ENCODE data around the gene PXDN. TPM values are rescaled to one million over a fixed set of nuclear protein-coding genes. Genes with fewer than 3 reads are reported as not detected.
"Not testable (repeated sequence)": the region's sequence is repeated elsewhere in the genome, so short reads cannot be mapped to it uniquely, and the experiment has no call there.

Gene PXDN
- total RNA-seq, 1 donor from 2014 or later: 150 TPM

DNA sequence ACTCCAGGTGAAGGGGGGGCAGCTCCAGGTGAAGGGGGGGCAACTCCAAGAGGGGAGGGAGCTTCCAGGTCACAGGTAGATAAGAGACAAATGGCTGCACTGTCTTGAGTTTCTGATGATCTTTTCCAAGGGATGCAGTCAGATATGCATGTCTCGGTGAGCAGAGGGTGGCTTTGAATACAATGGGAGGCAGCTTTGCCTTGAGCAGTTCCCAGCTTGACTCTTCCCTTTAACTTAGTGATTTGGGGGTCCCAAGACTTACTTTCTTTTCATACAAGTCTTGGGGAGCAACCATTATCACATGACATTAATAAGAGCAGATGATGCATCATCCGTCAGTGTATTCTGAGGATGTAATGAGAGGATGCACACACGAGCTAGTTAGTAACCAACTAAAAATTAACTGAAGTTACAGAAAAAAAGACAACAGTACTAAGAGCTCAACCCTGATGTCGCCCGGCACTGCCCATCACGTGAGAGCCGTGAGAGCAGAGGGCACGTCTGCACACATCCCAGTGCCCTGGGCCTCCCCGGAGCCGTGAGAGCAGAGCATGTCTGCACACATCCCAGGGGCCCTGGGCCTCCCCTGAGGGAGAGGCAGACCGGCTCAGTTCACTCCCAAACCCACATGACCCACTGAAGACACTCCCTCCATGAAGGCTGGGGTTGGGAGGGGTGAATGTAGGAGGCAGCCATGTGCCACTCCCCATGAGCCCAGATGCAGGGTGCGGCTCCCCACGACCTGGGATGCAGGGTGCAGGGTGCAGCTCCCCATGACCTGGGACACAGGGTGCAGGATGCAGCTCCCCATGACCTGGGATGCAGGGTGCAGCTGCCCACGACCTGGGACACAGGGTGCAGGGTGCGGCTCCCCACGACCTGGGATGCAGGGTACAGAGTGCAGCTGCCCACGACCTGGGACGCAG lies 39.4 kb downstream of the PXDN start:
- H3K27ac Mint-ChIP-seq: no peak overlapping the region
- no peaks in the 10 kb centered on the region for H3K9me3 Mint-ChIP-seq
- no peak for DNase-seq (ENCODE audit: extremely low spot score, unreplicated experiment)
- TF ChIP-seq, protein P1, sequence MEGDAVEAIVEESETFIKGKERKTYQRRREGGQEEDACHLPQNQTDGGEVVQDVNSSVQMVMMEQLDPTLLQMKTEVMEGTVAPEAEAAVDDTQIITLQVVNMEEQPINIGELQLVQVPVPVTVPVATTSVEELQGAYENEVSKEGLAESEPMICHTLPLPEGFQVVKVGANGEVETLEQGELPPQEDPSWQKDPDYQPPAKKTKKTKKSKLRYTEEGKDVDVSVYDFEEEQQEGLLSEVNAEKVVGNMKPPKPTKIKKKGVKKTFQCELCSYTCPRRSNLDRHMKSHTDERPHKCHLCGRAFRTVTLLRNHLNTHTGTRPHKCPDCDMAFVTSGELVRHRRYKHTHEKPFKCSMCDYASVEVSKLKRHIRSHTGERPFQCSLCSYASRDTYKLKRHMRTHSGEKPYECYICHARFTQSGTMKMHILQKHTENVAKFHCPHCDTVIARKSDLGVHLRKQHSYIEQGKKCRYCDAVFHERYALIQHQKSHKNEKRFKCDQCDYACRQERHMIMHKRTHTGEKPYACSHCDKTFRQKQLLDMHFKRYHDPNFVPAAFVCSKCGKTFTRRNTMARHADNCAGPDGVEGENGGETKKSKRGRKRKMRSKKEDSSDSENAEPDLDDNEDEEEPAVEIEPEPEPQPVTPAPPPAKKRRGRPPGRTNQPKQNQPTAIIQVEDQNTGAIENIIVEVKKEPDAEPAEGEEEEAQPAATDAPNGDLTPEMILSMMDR (conservative IDR thresholded peaks at IDR 0.05): no peak
- H3K36me3 Mint-ChIP-seq: peaks cover 4% of the 10 kb centered on the region
- H3K27me3 Mint-ChIP-seq: no peaks in the 10 kb centered on the region
- H3K4me3 Mint-ChIP-seq: peak overlapping the region; percentile 29
- H3K4me1 Mint-ChIP-seq (ENCODE audit: unreplicated experiment): peaks cover 41% of the 10 kb centered on the region

DNA sequence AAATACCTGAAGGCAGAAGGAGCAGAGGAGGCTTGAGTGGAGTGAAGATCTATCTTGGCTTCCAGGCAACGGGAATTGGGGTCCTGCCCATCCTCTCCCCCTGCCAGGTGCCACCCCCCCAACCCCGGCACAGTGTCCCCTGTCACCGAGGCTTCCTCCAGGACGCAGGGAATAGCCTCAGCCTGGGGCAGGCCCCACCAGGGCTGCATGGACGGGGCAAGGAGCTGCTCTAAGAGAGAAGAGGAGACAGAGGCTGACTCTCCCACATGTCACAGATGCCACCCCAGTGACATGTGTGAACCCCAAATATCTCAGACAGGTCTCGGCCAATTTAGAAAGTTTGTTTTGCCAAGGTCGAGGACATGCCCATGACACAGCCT lies 42.1 kb downstream of the PXDN start:
- H3K36me3 Mint-ChIP-seq: peaks cover 4% of the 10 kb centered on the region
- TF ChIP-seq, protein P1 (conservative IDR thresholded peaks at IDR 0.05): no peak
- H3K4me1 Mint-ChIP-seq (ENCODE audit: unreplicated experiment): peaks cover 34% of the 10 kb centered on the region
- H3K27ac Mint-ChIP-seq: peak overlapping the region; percentile 76
- peak overlapping the region; percentile 70 for H3K4me3 Mint-ChIP-seq
- H3K27me3 Mint-ChIP-seq: no peaks in the 10 kb centered on the region
- DNase-seq (ENCODE audit: extremely low spot score, unreplicated experiment): no peak
- no peaks in the 10 kb centered on the region for H3K9me3 Mint-ChIP-seq

DNA sequence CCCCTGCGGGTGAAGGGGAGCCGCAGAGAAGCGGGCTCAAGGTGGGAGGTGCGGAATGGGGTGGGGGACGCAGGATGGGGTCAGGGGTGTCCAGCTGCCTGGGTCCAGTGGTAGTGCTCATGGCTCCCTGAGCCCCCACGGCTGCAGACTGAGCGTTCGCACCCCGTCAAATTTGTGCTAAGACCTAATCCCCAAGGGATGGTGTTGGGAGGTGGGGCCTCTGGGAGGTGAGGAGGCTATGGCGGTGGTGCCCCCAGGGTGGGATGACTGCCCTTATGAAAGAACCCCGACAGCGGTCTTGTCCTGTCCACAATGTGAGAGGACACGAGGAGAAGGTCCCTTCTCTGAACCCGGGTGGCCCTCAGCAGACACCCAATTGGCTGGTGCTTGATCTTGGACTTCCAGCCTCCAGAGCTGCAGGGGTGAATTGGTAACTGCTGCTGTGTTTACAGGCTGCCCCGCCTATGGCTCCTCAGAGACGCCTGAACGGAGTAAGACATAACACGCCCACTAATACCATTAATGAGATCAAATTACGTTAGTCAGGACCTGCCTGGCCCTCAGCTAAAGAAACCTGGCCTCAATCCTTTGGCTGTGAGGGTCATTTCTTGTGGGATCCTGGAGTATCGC lies 42.6 kb downstream of the PXDN start:
- Mint-ChIP-seq H3K27ac (peak overlapping the region; percentile 76), H3K4me1 (ENCODE audit: unreplicated experiment) (peaks cover 34% of the 10 kb centered on the region), H3K27me3 (no peaks in the 10 kb centered on the region), H3K36me3 (peaks cover 4% of the 10 kb centered on the region), H3K9me3 (no peaks in the 10 kb centered on the region), H3K4me3 (peak overlapping the region; percentile 70)
- DNase-seq (ENCODE audit: extremely low spot score, unreplicated experiment): no peak
- TF ChIP-seq, protein P1 (conservative IDR thresholded peaks at IDR 0.05): no peak

DNA sequence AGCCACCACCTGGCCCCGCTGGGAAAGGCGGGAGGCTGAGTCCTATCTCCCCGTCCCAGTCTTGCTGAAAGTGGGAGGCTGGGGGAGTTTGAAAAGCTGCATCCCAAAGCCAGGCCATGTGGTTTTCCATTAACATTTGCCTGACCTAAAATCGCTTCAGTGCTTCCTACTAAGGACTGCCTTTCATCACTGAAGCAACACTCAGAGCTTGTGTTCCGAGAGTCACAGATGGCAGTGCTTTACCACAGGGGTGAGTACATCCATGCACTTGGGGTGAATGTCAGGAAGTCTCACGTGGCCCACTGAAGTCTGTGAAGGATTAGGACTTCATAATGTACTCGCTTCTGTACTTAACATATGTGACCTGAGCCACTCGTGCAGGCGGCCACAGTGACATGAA lies 43.3 kb downstream of the PXDN start:
- Mint-ChIP-seq H3K27me3 (no peaks in the 10 kb centered on the region), H3K27ac (no peak overlapping the region), H3K36me3 (peaks cover 9% of the 10 kb centered on the region), H3K4me1 (ENCODE audit: unreplicated experiment) (peaks cover 34% of the 10 kb centered on the region), H3K4me3 (peak overlapping the region; percentile 17), H3K9me3 (peaks cover 3% of the 10 kb centered on the region)
- DNase-seq (ENCODE audit: extremely low spot score, unreplicated experiment): no peak
- TF ChIP-seq, protein P1 (conservative IDR thresholded peaks at IDR 0.05): no peak

DNA sequence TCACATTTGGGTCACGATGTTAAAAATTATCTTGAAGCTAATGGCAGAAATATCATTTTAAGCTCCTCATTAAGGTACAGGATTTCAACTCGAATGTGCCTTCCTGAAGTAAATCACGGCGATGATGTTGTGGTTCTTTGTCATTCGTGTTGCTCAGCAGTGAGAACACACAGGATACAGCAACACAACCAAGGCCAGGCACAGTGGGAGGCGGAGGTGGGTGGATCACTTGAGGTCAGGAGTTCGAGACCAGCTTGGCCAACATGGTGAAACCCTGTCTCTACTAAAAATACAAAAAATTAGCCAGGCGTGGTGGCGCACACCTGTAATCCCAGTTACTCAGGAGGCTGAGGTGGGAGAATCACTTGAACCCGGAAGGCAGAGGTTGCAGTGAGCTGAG lies 43.9 kb downstream of the PXDN start:
- H3K4me1 Mint-ChIP-seq (ENCODE audit: unreplicated experiment): peaks cover 34% of the 10 kb centered on the region
- DNase-seq (ENCODE audit: extremely low spot score, unreplicated experiment); H3K9me3 Mint-ChIP-seq; H3K36me3 Mint-ChIP-seq; H3K4me3 Mint-ChIP-seq; H3K27me3 Mint-ChIP-seq; H3K27ac Mint-ChIP-seq: not testable (repeated sequence)

Measured in type B pancreatic cell (in vitro differentiated cells).